ENCODE results near the gene MRPL38. TPM values are rescaled to one million over a fixed set of nuclear protein-coding genes. Genes with fewer than 3 reads are reported as not detected.

Gene MRPL38
- total RNA-seq, 2 experiments from 2014 or later: 112 to 198 TPM

DNA sequence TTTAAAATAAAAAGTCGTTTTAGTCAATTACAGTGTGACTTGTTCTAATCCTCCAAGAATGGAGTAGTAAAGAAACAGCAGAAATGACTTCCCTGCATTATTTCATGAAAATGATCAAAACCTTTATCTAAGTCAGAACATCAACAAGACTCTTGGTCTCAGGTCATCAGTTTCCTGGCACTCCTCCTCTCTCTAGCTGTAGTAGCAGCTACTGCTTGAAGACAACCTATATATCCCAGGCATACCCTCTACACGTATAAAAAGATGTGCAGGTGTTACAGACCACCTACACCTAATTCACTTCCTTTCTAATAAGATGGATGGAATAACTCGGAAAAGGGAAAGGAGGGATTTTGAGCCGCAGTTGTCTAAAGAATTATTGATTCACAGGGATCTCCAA, 37.8 kb upstream of the MRPL38 start:
- no peaks in the 10 kb centered on the region for H3K9me2 ChIP-seq (ENCODE audit: insufficient read depth, low read length)
- no peak overlapping the region for H3K4me3 ChIP-seq (ENCODE audit: low read depth, low read length, poor library complexity, severe bottlenecking)
- H2AFZ ChIP-seq (ENCODE audit: low read length): no peak overlapping the region
- no peaks in the 10 kb centered on the region for H3K9me3 ChIP-seq (ENCODE audit: low read length)
- no TSS peak for BruUV-seq (replicated peaks)
- ChIA-PET POLR2A (interaction anchor here (0.6 to 0.9 kb wide), 2 partner anchors 12 to 19 kb away, joined by 3 to 4 read pairs; no protein-coding TSS in a partner anchor), CTCF (ENCODE audit: unreplicated experiment) (no interaction called here)
- H3K4me1 ChIP-seq (ENCODE audit: insufficient read depth, low read length, poor library complexity, severe bottlenecking): peaks cover 19% of the 10 kb centered on the region
- peaks cover 17% of the 10 kb centered on the region; the same call in 1 of the 2 replicates for H3K36me3 ChIP-seq (ENCODE audit: insufficient read depth, low read length)
- H3K4me2 ChIP-seq (ENCODE audit: low read length): no peak overlapping the region
- DNase-seq (ENCODE audit: low spot score): no peak
- H4K20me1 ChIP-seq (ENCODE audit: insufficient read depth, low read length): no peaks in the 10 kb centered on the region
- no peaks in the 10 kb centered on the region for H3K79me2 ChIP-seq (ENCODE audit: insufficient read depth, low read depth, low read length)
- TF ChIP-seq, protein P1, sequence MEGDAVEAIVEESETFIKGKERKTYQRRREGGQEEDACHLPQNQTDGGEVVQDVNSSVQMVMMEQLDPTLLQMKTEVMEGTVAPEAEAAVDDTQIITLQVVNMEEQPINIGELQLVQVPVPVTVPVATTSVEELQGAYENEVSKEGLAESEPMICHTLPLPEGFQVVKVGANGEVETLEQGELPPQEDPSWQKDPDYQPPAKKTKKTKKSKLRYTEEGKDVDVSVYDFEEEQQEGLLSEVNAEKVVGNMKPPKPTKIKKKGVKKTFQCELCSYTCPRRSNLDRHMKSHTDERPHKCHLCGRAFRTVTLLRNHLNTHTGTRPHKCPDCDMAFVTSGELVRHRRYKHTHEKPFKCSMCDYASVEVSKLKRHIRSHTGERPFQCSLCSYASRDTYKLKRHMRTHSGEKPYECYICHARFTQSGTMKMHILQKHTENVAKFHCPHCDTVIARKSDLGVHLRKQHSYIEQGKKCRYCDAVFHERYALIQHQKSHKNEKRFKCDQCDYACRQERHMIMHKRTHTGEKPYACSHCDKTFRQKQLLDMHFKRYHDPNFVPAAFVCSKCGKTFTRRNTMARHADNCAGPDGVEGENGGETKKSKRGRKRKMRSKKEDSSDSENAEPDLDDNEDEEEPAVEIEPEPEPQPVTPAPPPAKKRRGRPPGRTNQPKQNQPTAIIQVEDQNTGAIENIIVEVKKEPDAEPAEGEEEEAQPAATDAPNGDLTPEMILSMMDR (conservative IDR thresholded peaks at IDR 0.05; ENCODE audit: low read length): no peak
- no peak for TF ChIP-seq EZH2phosphoT487 (IDR thresholded peaks at IDR 0.05; ENCODE audit: borderline replicate concordance, low read depth, low read length)
- intact Hi-C loops (cut with micrococcal nuclease; ENCODE audit: unreplicated experiment): no loop called here
- H3K27ac ChIP-seq (ENCODE audit: low read depth, low read length, poor library complexity, severe bottlenecking): no peak overlapping the region

DNA sequence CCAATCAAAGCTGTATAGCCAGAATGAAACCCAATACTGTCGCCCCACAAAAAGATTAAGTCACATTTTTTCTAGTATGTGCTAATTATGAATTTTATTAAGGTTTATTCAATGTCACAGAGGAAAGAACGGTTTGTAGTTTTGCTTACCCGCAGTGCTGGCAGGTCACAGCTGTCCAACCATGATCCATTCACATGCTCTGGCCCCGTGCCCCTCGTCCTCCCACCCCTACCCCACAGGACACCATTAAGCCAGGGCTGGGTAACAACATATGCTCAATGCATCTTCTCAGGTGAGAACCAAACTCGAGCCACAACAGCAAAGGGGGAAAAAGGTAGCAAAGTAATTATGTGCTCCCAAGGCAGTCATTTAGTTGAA, 36.7 kb upstream of the MRPL38 start:
- ChIA-PET CTCF (ENCODE audit: unreplicated experiment) (interaction anchor here (0.6 to 1.1 kb wide), 3 partner anchors 12 to 31 kb away, joined by 3 to 5 read pairs (median 3); no protein-coding TSS in a partner anchor), POLR2A (interaction anchor here (0.6 to 1.4 kb wide), 9 partner anchors 10 to 604 kb away, joined by 3 to 8 read pairs (median 4); partner anchors contain the start of gene MRPL38)
- no TSS peak for BruUV-seq (replicated peaks)
- DNase-seq (ENCODE audit: low spot score): no peak
- Histone ChIP-seq H3K9me2 (ENCODE audit: insufficient read depth, low read length) (no peaks in the 10 kb centered on the region), H4K20me1 (ENCODE audit: insufficient read depth, low read length) (no peaks in the 10 kb centered on the region), H3K4me2 (ENCODE audit: low read length) (peak overlapping the region; percentile 91), H3K27ac (ENCODE audit: low read depth, low read length, poor library complexity, severe bottlenecking) (no peak overlapping the region), H3K4me1 (ENCODE audit: insufficient read depth, low read length, poor library complexity, severe bottlenecking) (peaks cover 19% of the 10 kb centered on the region), H3K36me3 (ENCODE audit: insufficient read depth, low read length) (peaks cover 9% of the 10 kb centered on the region; the same call in 1 of the 2 replicates), H2AFZ (ENCODE audit: low read length) (peak overlapping the region; percentile 96), H3K79me2 (ENCODE audit: insufficient read depth, low read depth, low read length) (no peaks in the 10 kb centered on the region), H3K9me3 (ENCODE audit: low read length) (no peaks in the 10 kb centered on the region), H3K4me3 (ENCODE audit: low read depth, low read length, poor library complexity, severe bottlenecking) (peak overlapping the region; percentile 82)
- TF ChIP-seq, protein P1 (conservative IDR thresholded peaks at IDR 0.05; ENCODE audit: low read length): no peak; the same call in 1 of the 2 replicates
- TF ChIP-seq EZH2phosphoT487 (IDR thresholded peaks at IDR 0.05; ENCODE audit: borderline replicate concordance, low read depth, low read length): no peak
- intact Hi-C loops (cut with micrococcal nuclease; ENCODE audit: unreplicated experiment): loop anchor here (2.0 kb wide), 1 partner anchor 37 kb away; the partner anchor contains the start of gene MRPL38
